HepG2 (cell line): ENCODE data around the gene NINJ2.

Experiments used
- CHD2 ChIP-seq: IDR thresholded peaks from 2 replicates; pipeline ENCODE4 v1.6.1; 2011; ENCODE audit warnings: low read depth, low read length, improper control_type of control experiment
- RBM39 ChIP-seq: fragments of 200-400 bp; formaldehyde crosslinking; IDR thresholded peaks from one replicate; pipeline ENCODE4 v1.6.1; 2018; ENCODE audit warnings: antibody characterized with exemption, mild to moderate bottlenecking, low read depth, low read length; ENCODE audit not compliant: poor library complexity, severe bottlenecking
- ZNF484 ChIP-seq: sonication (generic); formaldehyde crosslinking; IDR thresholded peaks from 2 replicates; pipeline ENCODE4 v1.5.1; 2020; ENCODE audit warnings: mild to moderate bottlenecking, low read depth, missing genetic modification reagents, borderline replicate concordance

DNA sequence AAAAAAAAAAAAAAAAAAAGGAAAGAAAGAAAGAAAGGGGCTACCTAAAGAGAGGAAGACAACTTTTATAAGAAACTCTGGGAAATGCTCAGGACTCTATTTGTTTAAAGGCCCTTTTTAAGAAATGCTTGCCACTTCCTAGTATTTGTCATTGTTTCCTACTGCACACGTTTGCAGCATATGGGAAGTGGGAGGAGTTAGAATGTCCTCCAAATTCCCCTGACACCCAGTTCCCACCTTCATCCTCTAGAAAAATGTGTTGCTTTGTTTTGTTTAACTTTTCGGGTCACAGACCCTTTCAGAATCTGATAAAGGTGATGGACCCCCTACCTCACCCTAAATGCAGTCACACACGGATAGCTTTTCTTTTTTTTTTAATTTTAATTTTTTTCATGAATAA lies 40.8 kb downstream of the NINJ2 start:
- TF ChIP-seq ZNF484 (CRISPR knock-in tag) = no peak
- no peak for TF ChIP-seq CHD2
- TF ChIP-seq RBM39 = no peak
